ENCODE results near the gene DGKA. TPM values are rescaled to one million over a fixed set of nuclear protein-coding genes. Genes with fewer than 3 reads are reported as not detected.
A peak's percentile ranks its signal among the peaks of the same experiment; 100 is the strongest.
"Not testable (repeated sequence)": the region's sequence is repeated elsewhere in the genome, so short reads cannot be mapped to it uniquely, and the experiment has no call there.

Gene DGKA
- total RNA-seq, 1 donor from 2014 or later: 28.6 TPM

DNA sequence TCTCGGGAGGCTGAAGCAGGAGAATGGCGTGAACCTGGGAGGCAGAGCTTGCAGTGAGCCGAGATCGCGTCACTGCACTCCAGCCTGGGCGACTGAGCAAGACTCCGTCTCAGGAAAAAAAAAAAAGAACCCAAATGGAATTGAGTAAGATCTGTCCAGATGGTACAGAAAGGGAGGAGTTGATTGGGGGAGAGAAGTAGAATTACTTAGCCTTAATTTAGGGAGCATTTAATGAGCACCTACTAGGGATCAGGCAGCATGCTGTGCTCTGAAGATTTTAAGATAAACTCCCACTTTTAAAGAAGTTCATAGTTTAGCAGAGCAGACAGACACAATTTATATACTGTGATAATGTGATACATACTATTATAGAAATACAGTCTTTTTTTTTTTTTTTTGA lies 47.4 kb downstream of the DGKA start:
- no peaks in the 10 kb centered on the region for H3K27me3 Mint-ChIP-seq
- H3K27ac Mint-ChIP-seq: no peak overlapping the region
- no peak for DNase-seq (ENCODE audit: extremely low spot score, unreplicated experiment)
- H3K9me3 Mint-ChIP-seq: no peaks in the 10 kb centered on the region
- TF ChIP-seq, protein P1, sequence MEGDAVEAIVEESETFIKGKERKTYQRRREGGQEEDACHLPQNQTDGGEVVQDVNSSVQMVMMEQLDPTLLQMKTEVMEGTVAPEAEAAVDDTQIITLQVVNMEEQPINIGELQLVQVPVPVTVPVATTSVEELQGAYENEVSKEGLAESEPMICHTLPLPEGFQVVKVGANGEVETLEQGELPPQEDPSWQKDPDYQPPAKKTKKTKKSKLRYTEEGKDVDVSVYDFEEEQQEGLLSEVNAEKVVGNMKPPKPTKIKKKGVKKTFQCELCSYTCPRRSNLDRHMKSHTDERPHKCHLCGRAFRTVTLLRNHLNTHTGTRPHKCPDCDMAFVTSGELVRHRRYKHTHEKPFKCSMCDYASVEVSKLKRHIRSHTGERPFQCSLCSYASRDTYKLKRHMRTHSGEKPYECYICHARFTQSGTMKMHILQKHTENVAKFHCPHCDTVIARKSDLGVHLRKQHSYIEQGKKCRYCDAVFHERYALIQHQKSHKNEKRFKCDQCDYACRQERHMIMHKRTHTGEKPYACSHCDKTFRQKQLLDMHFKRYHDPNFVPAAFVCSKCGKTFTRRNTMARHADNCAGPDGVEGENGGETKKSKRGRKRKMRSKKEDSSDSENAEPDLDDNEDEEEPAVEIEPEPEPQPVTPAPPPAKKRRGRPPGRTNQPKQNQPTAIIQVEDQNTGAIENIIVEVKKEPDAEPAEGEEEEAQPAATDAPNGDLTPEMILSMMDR (conservative IDR thresholded peaks at IDR 0.05): no peak
- H3K4me3 Mint-ChIP-seq: peak overlapping the region; percentile 7
- peaks cover 33% of the 10 kb centered on the region for H3K36me3 Mint-ChIP-seq
- H3K4me1 Mint-ChIP-seq (ENCODE audit: unreplicated experiment): peaks cover 11% of the 10 kb centered on the region

DNA sequence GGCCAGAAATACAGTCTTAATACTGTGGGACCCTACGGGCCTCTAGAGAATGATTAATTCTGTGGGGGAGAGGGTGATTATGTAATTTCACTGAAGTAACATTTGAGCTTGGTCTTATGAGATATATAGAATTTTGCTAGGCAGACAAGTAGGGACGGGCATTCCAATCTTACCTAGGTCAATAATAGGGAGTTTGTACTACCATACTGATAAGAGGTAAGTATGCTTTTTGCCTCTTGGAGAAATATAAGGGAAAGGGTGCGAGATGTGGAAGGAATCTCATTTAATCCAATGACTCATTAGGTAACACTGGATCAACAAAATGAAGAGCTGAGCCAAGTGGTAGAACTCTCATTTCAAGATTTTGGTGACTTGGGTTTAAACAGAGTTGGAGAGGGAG lies 48.1 kb downstream of the DGKA start:
- no peak for DNase-seq (ENCODE audit: extremely low spot score, unreplicated experiment)
- Mint-ChIP-seq H3K27me3 (no peaks in the 10 kb centered on the region), H3K4me3 (no peak overlapping the region), H3K27ac (peak overlapping the region; percentile 20), H3K36me3 (peaks cover 37% of the 10 kb centered on the region), H3K4me1 (ENCODE audit: unreplicated experiment) (peaks cover 11% of the 10 kb centered on the region), H3K9me3 (no peaks in the 10 kb centered on the region)
- TF ChIP-seq, protein P1 (conservative IDR thresholded peaks at IDR 0.05): no peak

DNA sequence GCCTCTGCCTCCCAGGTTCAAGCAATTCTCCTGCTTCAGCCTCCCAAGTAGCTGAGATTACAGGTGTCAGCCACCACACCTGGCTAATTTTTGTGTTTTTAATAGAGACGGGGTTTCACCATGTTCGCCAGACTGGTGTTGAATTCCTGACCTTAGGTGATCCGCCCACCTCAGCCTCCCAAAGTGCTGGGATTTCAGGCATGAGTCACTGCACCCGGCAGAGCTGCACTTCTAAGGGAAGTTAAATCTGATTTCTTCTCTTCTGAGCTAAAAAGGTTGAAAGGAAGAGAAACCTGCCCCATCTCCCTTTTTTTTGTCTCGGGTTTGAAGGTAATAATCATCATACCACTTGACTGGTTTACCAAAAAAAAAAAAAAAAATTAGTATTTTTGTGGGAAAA lies 50.9 kb downstream of the DGKA start:
- not testable (repeated sequence) for H3K4me3 Mint-ChIP-seq; H3K27me3 Mint-ChIP-seq; DNase-seq (ENCODE audit: extremely low spot score, unreplicated experiment); H3K9me3 Mint-ChIP-seq; H3K4me1 Mint-ChIP-seq (ENCODE audit: unreplicated experiment); H3K27ac Mint-ChIP-seq
- peaks cover 37% of the 10 kb centered on the region for H3K36me3 Mint-ChIP-seq

DNA sequence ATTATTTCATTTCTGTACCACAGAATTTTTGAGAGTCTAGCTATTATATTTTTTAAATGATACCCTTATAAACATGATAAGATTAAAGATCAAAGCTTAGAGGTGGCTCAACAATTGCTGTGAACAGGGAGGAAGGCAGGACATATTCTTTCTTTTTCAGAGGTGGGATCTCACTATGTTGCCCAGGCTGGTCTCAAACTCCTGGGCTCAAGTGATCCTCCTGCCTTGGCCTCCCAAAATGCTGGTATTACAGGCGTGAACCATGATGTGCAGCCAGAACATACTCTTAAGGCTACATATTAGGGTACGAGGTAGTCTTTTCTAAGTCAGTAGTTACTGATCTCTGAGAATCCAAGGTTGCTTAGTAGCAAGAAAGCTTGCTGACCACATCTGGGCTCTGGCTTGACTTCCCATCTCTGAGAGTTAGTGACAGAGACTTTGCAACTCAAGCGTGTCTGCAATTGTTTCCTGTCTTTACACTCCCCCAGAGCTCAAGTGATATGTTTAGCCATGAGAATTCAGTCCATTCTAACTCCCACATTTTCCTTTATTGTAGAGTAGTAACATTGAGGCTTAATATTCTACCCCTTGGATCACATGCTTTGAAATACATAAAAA lies 51.5 kb downstream of the DGKA start:
- Mint-ChIP-seq H3K27ac (no peak overlapping the region), H3K4me1 (ENCODE audit: unreplicated experiment) (peaks cover 3% of the 10 kb centered on the region), H3K27me3 (no peaks in the 10 kb centered on the region), H3K4me3 (no peak overlapping the region), H3K9me3 (no peaks in the 10 kb centered on the region), H3K36me3 (peaks cover 37% of the 10 kb centered on the region)
- TF ChIP-seq, protein P1 (conservative IDR thresholded peaks at IDR 0.05): no peak
- DNase-seq (ENCODE audit: extremely low spot score, unreplicated experiment): no peak

DNA sequence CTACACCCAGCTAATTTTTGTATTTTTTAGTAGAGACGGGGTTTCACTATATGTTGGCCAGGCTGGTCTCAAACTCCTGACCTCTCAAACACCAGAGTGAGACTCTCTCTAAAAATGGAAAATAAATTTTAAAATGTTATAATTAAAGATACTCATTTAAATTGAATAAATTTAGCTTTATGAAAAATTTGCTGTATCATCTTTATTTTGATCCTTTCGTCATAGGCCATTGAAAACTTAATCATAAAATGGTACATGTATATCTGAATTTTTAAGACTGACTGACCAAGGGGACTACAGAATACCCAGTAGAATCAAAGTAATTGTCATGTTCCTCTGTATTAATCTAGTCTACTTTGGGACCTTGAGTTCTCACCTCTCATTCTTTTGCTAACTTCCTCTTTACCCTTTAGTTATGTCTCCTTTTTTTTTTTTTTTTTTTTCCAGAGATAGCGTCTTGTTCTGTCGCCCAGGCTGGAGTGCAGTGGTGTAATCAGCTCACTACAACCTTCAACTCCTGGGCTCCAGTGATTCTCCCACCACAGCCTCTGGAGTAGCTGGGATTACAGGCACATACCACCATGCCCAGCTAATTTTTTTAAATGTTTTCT lies 52.4 kb downstream of the DGKA start:
- no peak overlapping the region for H3K4me3 Mint-ChIP-seq
- DNase-seq (ENCODE audit: extremely low spot score, unreplicated experiment): no peak
- H3K27ac Mint-ChIP-seq: no peak overlapping the region
- H3K4me1 Mint-ChIP-seq (ENCODE audit: unreplicated experiment): no peaks in the 10 kb centered on the region
- peaks cover 33% of the 10 kb centered on the region for H3K36me3 Mint-ChIP-seq
- no peaks in the 10 kb centered on the region for H3K9me3 Mint-ChIP-seq
- TF ChIP-seq, protein P1 (conservative IDR thresholded peaks at IDR 0.05): no peak
- H3K27me3 Mint-ChIP-seq: no peaks in the 10 kb centered on the region

DNA sequence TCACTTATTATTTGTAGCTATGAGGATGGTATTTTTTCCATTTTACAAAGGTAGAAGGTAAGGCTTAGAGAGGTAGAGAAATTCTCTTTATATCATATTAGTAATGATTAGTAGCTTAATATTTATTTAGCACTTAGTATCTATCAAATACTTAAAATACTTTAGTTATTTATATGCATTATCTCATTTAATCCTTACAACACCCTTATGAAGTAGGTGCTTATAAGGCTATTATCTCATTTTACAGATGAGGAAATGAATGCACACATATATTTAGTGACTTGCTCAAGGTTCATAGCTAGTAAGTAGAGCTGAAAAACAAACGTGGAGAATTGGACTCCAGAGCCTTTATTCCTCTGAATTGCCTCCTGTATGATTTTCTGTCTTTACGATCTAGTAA lies 53.9 kb downstream of the DGKA start:
- Mint-ChIP-seq H3K27me3 (no peaks in the 10 kb centered on the region), H3K4me3 (no peak overlapping the region), H3K27ac (no peak overlapping the region), H3K36me3 (peaks cover 29% of the 10 kb centered on the region), H3K9me3 (no peaks in the 10 kb centered on the region), H3K4me1 (ENCODE audit: unreplicated experiment) (no peaks in the 10 kb centered on the region)
- DNase-seq (ENCODE audit: extremely low spot score, unreplicated experiment): no peak
- TF ChIP-seq, protein P1 (conservative IDR thresholded peaks at IDR 0.05): no peak
